ENCODE measurements around the gene NUPR1.

The NUPR1 gene

DNA sequence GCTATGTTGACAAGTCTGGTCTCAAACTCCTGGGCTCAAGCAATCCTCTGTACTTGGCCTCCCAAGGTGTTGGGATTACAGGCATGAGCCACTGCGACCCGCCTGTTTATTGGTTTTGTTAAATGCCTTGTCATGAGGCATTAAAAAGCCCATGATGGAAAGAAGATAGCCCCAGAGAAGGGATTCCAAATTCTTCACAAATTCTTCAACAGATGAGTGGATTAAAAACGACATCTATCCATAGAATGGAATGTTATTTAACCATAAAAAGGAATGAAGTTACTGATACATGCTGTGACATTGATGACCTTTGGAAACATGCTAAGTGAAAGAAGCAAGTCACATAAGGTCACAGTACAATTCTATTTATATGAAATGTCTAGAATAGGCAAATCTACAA is 19.7 kb upstream of the NUPR1 start:
- TF ChIP-seq, protein P1, sequence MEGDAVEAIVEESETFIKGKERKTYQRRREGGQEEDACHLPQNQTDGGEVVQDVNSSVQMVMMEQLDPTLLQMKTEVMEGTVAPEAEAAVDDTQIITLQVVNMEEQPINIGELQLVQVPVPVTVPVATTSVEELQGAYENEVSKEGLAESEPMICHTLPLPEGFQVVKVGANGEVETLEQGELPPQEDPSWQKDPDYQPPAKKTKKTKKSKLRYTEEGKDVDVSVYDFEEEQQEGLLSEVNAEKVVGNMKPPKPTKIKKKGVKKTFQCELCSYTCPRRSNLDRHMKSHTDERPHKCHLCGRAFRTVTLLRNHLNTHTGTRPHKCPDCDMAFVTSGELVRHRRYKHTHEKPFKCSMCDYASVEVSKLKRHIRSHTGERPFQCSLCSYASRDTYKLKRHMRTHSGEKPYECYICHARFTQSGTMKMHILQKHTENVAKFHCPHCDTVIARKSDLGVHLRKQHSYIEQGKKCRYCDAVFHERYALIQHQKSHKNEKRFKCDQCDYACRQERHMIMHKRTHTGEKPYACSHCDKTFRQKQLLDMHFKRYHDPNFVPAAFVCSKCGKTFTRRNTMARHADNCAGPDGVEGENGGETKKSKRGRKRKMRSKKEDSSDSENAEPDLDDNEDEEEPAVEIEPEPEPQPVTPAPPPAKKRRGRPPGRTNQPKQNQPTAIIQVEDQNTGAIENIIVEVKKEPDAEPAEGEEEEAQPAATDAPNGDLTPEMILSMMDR (IDR thresholded peaks at IDR 0.05; ENCODE audit: low read depth, low read length) = no peak
- H3K9me3 ChIP-seq = no peaks in the 10 kb centered on the region

DNA sequence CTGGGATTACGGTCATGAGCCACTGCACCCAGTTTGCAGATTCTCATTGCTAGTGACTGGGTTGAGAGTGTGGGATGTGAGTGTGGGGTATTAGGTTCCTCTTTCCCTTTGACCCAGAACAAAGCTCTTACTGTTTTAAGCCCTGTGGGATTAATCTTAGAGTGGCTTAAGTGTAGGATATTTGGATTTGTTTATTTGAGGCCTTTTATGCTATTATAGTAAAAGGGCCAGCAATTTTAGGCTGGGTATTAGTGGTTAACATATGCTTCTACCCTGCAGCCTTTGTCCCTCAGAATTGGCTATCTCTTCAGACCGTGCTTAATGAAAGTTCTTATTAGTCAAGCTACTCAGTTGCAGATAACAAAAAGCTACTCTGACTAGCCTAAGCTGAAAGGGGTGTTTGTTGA is 18.1 kb upstream of the NUPR1 start:
- no peaks in the 10 kb centered on the region for H3K27me3 ChIP-seq
- no peak for DNase-seq
- no peaks in the 10 kb centered on the region for H3K4me1 ChIP-seq
- H3K9me3 ChIP-seq = no peaks in the 10 kb centered on the region
- TF ChIP-seq, protein P1 (IDR thresholded peaks at IDR 0.05; ENCODE audit: low read depth, low read length) = no peak
- no peak overlapping the region for H3K4me3 ChIP-seq (ENCODE audit: low read depth, low read length)
- peaks cover 6% of the 10 kb centered on the region; the same call in 1 of the 2 replicates for H3K36me3 ChIP-seq

More for the DNA sequence above, 19.7 kb upstream of the NUPR1 start:
- Histone ChIP-seq H3K4me1 (no peaks in the 10 kb centered on the region), H3K4me3 (ENCODE audit: low read depth, low read length) (no peak overlapping the region), H3K27me3 (no peaks in the 10 kb centered on the region), H3K36me3 (peaks cover 6% of the 10 kb centered on the region; the same call in 1 of the 2 replicates)
- no peak for DNase-seq

DNA sequence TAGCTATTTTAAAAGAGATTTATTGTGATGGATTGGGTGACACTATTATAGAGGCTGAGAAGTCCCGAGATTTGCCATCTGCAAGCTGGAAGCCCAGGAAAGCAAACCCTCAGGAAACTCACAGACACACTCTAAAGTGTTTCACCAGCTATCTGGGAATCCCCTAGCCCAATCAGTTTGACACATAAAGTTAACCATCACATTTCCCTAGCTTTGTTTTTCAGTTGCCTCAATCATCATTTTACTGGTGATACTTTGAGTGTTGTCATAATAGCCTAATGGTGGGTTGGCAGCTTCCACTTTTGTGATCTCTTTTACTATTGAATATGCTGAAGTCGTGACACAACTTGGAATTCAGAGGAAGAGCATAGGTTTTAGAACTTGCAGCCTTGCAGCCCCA is 16.8 kb upstream of the NUPR1 start:
- no peak for DNase-seq
- H3K4me3 ChIP-seq (ENCODE audit: low read depth, low read length) = no peak overlapping the region
- no peaks in the 10 kb centered on the region for H3K9me3 ChIP-seq
- peaks cover 6% of the 10 kb centered on the region; the same call in 1 of the 2 replicates for H3K36me3 ChIP-seq
- TF ChIP-seq, protein P1 (IDR thresholded peaks at IDR 0.05; ENCODE audit: low read depth, low read length) = no peak
- no peaks in the 10 kb centered on the region for H3K4me1 ChIP-seq
- H3K27me3 ChIP-seq = no peaks in the 10 kb centered on the region

DNA sequence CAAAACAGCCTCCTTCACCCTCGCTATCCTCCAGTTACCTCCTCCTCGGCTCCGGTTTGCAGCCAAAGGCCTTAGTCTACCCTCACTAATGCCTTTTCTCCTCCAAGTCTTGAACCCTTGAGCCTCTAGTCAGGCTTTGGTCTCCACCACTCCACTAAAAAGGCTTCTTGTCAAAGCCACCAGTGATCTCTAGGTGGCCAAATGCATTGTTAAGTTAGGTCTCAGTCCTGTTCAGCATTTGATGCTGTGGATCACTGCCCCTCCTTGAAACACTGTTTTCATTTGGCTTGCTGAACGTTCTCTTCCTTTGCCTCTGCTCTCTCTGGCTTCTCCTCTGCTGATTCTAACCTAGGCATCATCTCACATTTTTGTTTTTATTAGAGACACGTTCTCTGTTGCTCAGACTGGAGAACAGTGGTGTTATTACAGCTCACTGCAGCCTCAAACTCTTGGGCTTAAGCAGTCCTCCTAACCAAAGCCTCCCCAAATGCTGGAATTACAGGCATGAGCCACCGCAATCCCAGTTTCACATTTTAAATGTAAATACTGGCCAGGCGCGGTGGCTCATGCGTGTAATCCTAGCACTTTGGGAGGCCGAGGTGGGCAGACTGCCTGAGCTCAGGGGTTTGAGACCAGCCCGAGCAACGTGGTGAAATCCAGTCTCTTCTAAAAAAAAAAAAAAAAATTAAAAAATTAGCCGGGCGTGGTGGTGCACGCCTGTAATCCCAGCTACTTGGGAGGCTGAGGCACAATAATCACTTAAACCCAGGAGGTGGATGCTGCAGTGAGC is 16.1 kb upstream of the NUPR1 start:
- H3K9me3 ChIP-seq = no peaks in the 10 kb centered on the region
- no peak for DNase-seq
- TF ChIP-seq, protein P1 (IDR thresholded peaks at IDR 0.05; ENCODE audit: low read depth, low read length) = no peak
- H3K27me3 ChIP-seq = no peaks in the 10 kb centered on the region
- peak overlapping the region; percentile 51 for H3K4me3 ChIP-seq (ENCODE audit: low read depth, low read length)
- no peaks in the 10 kb centered on the region for H3K4me1 ChIP-seq
- H3K36me3 ChIP-seq = peaks cover 6% of the 10 kb centered on the region; the same call in 1 of the 2 replicates

DNA sequence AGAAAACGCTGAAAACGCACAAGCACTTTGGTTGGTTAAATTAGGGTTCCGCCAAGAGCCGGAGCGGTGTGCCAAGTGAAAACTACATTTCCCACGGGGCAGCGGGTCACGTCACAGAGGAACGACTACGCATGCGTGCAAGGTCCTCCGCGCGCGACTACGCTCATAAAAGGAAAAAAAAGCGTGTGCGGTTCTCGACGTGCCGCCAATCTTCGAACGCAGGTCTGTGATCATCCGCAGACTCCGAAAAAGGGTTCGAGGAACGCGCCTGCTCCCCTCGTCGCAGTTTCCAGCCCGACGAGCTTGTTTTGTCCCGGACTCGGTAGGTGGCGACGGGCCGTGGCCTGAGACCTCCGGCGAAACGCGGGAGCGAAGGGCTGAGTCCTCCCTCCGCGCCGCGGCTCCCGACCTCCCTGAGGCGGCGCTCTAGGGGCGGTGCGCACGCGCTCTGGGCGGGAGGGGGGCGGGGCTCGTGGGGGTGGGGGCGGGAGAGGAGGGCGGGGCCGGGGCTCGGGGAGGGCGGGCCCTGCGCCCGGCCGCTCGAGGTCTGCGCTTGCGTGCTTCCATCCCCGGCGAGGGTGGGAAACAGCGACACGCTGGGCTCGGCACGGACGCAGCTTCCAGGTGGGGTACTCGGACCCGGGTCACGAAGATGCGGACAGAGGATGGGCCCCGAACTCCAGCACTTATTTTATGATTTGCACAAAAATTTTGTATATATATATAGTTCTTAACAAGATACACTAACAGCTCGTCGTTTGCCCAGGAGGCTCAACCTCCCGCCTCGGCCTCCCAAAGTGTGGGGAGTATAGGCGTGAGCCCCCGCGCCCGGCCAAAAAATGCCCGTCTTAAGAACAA is 15.2 kb upstream of the NUPR1 start, which contains the start of gene SGF29:
TSS of gene SGF29 (plus strand) at position 145 of the 858 bp plus-strand sequence. CDS start 27,150 bp downstream, outside the sequence.
- peak; percentile 88 for DNase-seq
- Histone ChIP-seq H3K9me3 (no peaks in the 10 kb centered on the region), H3K4me3 (ENCODE audit: low read depth, low read length) (peak within 1 kb of the TSS; percentile 77), H3K36me3 (peaks cover 6% of the 10 kb centered on the region; the same call in 1 of the 2 replicates), H3K27me3 (no peaks in the 10 kb centered on the region), H3K4me1 (no peaks in the 10 kb centered on the region)
- TF ChIP-seq, protein P1 (IDR thresholded peaks at IDR 0.05; ENCODE audit: low read depth, low read length) = peak; percentile 11; the same call in 1 of the 2 replicates
